ENCODE measurements around the gene PSD2. TPM values are rescaled to one million over a fixed set of nuclear protein-coding genes. Genes with fewer than 3 reads are reported as not detected.

PSD2 gene
- total RNA-seq, 1 donor from 2014 or later = not detected

DNA sequence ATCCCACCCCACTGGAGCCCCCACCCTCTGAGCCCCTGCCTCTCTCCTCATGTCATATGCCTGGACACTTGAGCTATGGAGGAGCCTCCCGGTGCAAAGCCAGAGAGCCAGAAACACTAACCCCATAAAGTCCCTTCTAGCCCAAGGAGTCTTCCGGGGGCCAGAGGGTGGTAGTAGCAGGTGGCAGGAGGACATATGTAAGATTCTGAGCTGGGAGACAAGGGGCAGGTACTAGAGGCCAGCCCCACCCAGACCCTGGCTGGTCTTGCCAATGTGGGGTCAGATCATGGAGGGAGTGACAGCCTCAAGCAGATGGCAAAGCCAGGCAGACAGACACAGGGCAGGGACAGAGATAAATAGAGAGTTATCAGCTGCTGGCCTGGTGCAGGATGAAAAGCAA is 63.4 kb downstream of the PSD2 start:
- intact Hi-C loops (cut with micrococcal nuclease) = no loop called here
- Mint-ChIP-seq H3K27me3 (peaks cover 5% of the 10 kb centered on the region), H3K4me3 (no peak overlapping the region), H3K4me1 (peaks cover 5% of the 10 kb centered on the region), H3K27ac (no peak overlapping the region), H3K36me3 (ENCODE audit: low read depth) (no peaks in the 10 kb centered on the region), H3K9me3 (no peaks in the 10 kb centered on the region)
- DNase-seq (no peak), ATAC-seq (ENCODE audit: low read depth) (no peak)
- ChIA-PET POLR2A (no interaction called here), CTCF (interaction anchor here (2.7 kb wide), 1 partner anchor 72 kb away, joined by 13 read pairs; no protein-coding TSS in a partner anchor)
- TF ChIP-seq, protein P1, sequence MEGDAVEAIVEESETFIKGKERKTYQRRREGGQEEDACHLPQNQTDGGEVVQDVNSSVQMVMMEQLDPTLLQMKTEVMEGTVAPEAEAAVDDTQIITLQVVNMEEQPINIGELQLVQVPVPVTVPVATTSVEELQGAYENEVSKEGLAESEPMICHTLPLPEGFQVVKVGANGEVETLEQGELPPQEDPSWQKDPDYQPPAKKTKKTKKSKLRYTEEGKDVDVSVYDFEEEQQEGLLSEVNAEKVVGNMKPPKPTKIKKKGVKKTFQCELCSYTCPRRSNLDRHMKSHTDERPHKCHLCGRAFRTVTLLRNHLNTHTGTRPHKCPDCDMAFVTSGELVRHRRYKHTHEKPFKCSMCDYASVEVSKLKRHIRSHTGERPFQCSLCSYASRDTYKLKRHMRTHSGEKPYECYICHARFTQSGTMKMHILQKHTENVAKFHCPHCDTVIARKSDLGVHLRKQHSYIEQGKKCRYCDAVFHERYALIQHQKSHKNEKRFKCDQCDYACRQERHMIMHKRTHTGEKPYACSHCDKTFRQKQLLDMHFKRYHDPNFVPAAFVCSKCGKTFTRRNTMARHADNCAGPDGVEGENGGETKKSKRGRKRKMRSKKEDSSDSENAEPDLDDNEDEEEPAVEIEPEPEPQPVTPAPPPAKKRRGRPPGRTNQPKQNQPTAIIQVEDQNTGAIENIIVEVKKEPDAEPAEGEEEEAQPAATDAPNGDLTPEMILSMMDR (IDR thresholded peaks at IDR 0.05) = no peak

DNA sequence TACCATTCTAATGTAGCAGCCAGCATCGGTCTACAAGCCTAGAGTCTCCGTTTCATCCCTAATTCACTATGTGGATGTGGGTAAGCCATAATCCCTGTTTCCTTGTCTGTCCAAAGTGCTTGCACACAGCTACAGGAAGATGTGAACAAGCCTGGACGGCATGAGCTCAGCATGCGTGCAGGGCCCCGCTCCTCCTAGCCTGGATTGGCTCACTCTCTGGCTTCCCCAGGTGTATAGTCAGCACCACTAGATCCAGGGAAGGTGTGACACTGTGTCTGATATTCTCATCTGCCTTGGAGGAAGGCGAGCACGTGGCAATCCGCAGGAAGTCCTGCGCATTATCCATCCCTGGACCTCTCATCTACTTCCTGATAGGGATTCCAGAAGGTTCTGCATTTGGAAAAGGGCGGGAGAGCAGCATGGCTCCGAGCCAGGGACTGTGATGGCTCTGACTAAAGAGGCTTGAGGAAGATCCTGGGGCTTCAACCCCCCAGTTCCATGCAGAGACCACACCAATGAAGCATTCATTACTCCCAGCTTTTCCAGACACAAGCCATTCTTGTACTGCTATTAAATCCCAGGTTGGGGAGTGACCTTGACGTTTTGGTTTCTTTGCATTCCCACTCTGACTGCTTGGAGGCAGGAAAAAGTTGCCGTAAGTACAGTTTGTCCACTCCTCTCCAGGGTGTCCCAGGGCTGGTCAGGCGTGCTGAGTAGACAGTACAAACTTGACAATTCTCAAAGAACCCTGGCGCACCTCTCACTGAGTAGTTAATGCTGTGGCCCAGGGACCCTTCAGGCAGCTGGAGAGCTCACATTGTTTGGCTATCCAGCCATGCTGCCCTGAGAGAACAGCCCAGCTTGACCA is 65.6 kb downstream of the PSD2 start:
- no peak for ATAC-seq (ENCODE audit: low read depth)
- intact Hi-C loops (cut with micrococcal nuclease) = no loop called here
- H3K27me3 Mint-ChIP-seq = peaks cover 7% of the 10 kb centered on the region
- no peaks in the 10 kb centered on the region for H3K9me3 Mint-ChIP-seq
- H3K27ac Mint-ChIP-seq = no peak overlapping the region
- POLR2A ChIA-PET = no interaction called here
- no peak overlapping the region for H3K4me3 Mint-ChIP-seq
- peaks cover 5% of the 10 kb centered on the region for H3K4me1 Mint-ChIP-seq
- CTCF ChIA-PET = interaction anchor here (1.0 to 2.7 kb wide), 5 partner anchors 9 to 108 kb away, joined by 3 to 13 read pairs (median 5); no protein-coding TSS in a partner anchor
- DNase-seq = no peak
- no peaks in the 10 kb centered on the region for H3K36me3 Mint-ChIP-seq (ENCODE audit: low read depth)
- TF ChIP-seq, protein P1 (IDR thresholded peaks at IDR 0.05) = no peak

DNA sequence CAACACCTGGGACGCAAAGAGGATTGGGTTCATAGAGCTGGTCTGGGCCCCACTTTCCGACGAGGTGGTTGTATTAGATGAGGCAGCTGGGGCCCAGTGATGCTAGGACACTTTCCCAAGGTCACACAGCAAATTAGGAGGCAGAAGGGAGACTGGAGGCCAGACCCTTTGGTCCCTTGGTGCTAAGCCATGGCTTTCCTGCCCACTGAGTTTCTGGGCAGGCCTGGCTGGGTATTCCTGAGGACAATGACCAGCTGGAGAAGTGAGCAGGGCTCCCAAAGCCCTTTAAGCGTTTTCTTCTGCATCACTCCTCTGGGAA is 66.2 kb downstream of the PSD2 start:
- no peaks in the 10 kb centered on the region for H3K36me3 Mint-ChIP-seq (ENCODE audit: low read depth)
- intact Hi-C loops (cut with micrococcal nuclease) = no loop called here
- no peak overlapping the region for H3K27ac Mint-ChIP-seq
- peaks cover 11% of the 10 kb centered on the region for H3K27me3 Mint-ChIP-seq
- DNase-seq (no peak), ATAC-seq (ENCODE audit: low read depth) (no peak)
- POLR2A ChIA-PET = no interaction called here
- TF ChIP-seq, protein P1 (IDR thresholded peaks at IDR 0.05) = no peak
- CTCF ChIA-PET = interaction anchor here (1.0 to 2.7 kb wide), 4 partner anchors 9 to 107 kb away, joined by 3 to 13 read pairs (median 6); no protein-coding TSS in a partner anchor
- peaks cover 5% of the 10 kb centered on the region for H3K4me1 Mint-ChIP-seq
- H3K4me3 Mint-ChIP-seq = no peak overlapping the region
- H3K9me3 Mint-ChIP-seq = no peaks in the 10 kb centered on the region

DNA sequence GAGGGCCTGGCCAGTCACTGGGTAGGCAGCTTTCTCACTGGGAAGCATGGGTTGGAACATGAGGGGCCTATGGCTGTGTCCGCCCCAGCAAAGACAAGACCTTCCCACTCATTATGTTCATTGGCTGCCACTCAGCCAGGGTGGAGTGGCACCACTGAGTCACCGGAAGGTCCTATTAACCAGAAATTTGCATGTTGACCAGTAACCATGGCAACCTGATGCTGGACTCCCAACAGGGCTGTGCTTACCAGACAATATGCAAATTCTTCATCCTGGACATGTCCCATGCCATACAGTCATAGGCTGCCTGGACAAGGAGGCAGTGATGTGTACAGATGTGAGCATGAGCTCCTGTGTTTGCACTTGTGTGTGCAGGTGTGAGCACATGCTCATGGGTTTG is 66.7 kb downstream of the PSD2 start:
- POLR2A ChIA-PET = interaction anchor here (0.7 to 1.8 kb wide), 2 partner anchors 15 to 75 kb away, joined by 3 to 8 read pairs; no protein-coding TSS in a partner anchor

DNA sequence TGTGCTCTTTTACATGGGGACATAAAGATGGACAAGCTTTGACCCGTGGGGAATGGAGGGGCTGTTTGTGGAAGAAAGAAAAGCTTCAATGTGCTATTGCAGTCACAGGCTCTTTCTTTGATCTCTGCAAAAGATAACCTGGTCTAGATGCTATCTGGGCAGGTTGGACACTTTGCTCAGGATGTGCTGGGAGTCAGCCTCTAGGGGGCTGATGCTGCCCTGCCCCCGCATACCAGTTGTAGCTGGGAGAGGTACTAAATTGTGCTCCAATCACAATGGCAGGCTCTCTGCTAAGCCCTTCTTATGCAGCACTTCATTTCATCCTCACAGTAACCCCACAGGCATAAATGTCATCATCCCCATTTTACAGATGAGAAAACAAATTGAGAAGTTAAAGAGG is 67.2 kb downstream of the PSD2 start:
- ATAC-seq (ENCODE audit: low read depth) (no peak), DNase-seq (no peak)
- H3K4me3 Mint-ChIP-seq = no peak overlapping the region
- TF ChIP-seq, protein P1 (IDR thresholded peaks at IDR 0.05) = no peak
- peaks cover 13% of the 10 kb centered on the region for H3K27me3 Mint-ChIP-seq
- peaks cover 5% of the 10 kb centered on the region for H3K4me1 Mint-ChIP-seq
- H3K9me3 Mint-ChIP-seq = no peaks in the 10 kb centered on the region
- no peaks in the 10 kb centered on the region for H3K36me3 Mint-ChIP-seq (ENCODE audit: low read depth)
- intact Hi-C loops (cut with micrococcal nuclease) = no loop called here
- H3K27ac Mint-ChIP-seq = no peak overlapping the region
- ChIA-PET CTCF (interaction anchor here (0.8 to 2.3 kb wide), 9 partner anchors 10 to 440 kb away, joined by 3 to 19 read pairs (median 5); no protein-coding TSS in a partner anchor), POLR2A (interaction anchor here (0.7 to 1.8 kb wide), 2 partner anchors 15 to 75 kb away, joined by 3 to 8 read pairs; no protein-coding TSS in a partner anchor)

More for the DNA sequence above, 66.7 kb downstream of the PSD2 start:
- no peaks in the 10 kb centered on the region for H3K9me3 Mint-ChIP-seq
- TF ChIP-seq, protein P1 (IDR thresholded peaks at IDR 0.05) = no peak
- peaks cover 5% of the 10 kb centered on the region for H3K4me1 Mint-ChIP-seq
- H3K4me3 Mint-ChIP-seq = no peak overlapping the region
- ATAC-seq (ENCODE audit: low read depth) (no peak), DNase-seq (no peak)
- intact Hi-C loops (cut with micrococcal nuclease) = no loop called here
- no peak overlapping the region for H3K27ac Mint-ChIP-seq
- CTCF ChIA-PET = interaction anchor here (0.8 to 2.3 kb wide), 6 partner anchors 9 to 440 kb away, joined by 3 to 19 read pairs (median 4); no protein-coding TSS in a partner anchor
- H3K27me3 Mint-ChIP-seq = peaks cover 13% of the 10 kb centered on the region
- H3K36me3 Mint-ChIP-seq (ENCODE audit: low read depth) = no peaks in the 10 kb centered on the region

Data from activated B cell treated with CpG ODN at 0.5 μM for 24 hours (primary cell).